GM21515 (cell line): ENCODE measurements around the gene MYO16.

Experiments used
- ATAC-seq: cut with Tn5 transposase; IDR thresholded peaks from one replicate; pipeline ENCODE4 v1.9.1; 2021; ENCODE audit not compliant: unreplicated experiment

Gene MYO16

GRCh38 chr13:108662528-108662927 lies 33.1 kb downstream of the MYO16 start:
- ATAC-seq = no peak

- no peak for ATAC-seq
Measured at GRCh38 chr13:108663710-108664109, 34.3 kb downstream of the MYO16 start.

- ATAC-seq = no peak
Measured at GRCh38 chr13:108667205-108667604, 37.8 kb downstream of the MYO16 start.

- ATAC-seq = no peak
Measured at GRCh38 chr13:108669381-108669780, 40.0 kb downstream of the MYO16 start.

GRCh38 chr13:108674346-108674745 lies 44.9 kb downstream of the MYO16 start:
- ATAC-seq = no peak

GRCh38 chr13:108674771-108675170 lies 45.4 kb downstream of the MYO16 start:
- no peak for ATAC-seq

- ATAC-seq = no peak
Measured at GRCh38 chr13:108676620-108677019, 47.2 kb downstream of the MYO16 start.

- no peak for ATAC-seq
Measured at GRCh38 chr13:108677806-108678205, 48.4 kb downstream of the MYO16 start.

GRCh38 chr13:108680011-108680410 lies 50.6 kb downstream of the MYO16 start:
- ATAC-seq = no peak

- ATAC-seq = no peak
Measured at GRCh38 chr13:108681986-108682575, 52.7 kb downstream of the MYO16 start.

GRCh38 chr13:108682714-108683113 lies 53.3 kb downstream of the MYO16 start:
- ATAC-seq = no peak

GRCh38 chr13:108686027-108686426 lies 56.6 kb downstream of the MYO16 start:
- no peak for ATAC-seq

GRCh38 chr13:108690726-108691125 lies 61.3 kb downstream of the MYO16 start:
- no peak for ATAC-seq

GRCh38 chr13:108700422-108701170 lies 71.2 kb downstream of the MYO16 start:
- no peak for ATAC-seq

GRCh38 chr13:108702171-108702570 lies 72.8 kb downstream of the MYO16 start:
- ATAC-seq = no peak

GRCh38 chr13:108705031-108705430 lies 75.6 kb downstream of the MYO16 start:
- ATAC-seq = no peak

- no peak for ATAC-seq
Measured at GRCh38 chr13:108707584-108707983, 78.2 kb downstream of the MYO16 start.

GRCh38 chr13:108708921-108709320 lies 79.5 kb downstream of the MYO16 start:
- ATAC-seq = no peak

- no peak for ATAC-seq
Measured at GRCh38 chr13:108711386-108711785, 82.0 kb downstream of the MYO16 start.

- ATAC-seq = no peak
Measured at GRCh38 chr13:108725471-108725870, 96.1 kb downstream of the MYO16 start.

- ATAC-seq = no peak
Measured at GRCh38 chr13:108728370-108728769, 99.0 kb downstream of the MYO16 start.

GRCh38 chr13:108733022-108733560 lies 103.7 kb downstream of the MYO16 start:
- ATAC-seq = no peak
